Choroid plexus epithelial cell (primary cell): Measurements from ENCODE around the gene MLLT1.

ENCODE experiments used
- DNase-seq: peaks from one replicate; pipeline ENCODE4 v3.0.0-alpha.2; 2010; ENCODE audit warnings: low read depth
- H3K4me3 ChIP-seq: 2 replicates; pipeline ENCODE4 v1.5.1; 2011; ENCODE audit warnings: low read depth, mild to moderate bottlenecking, control low read depth, low read length, moderate library complexity
- CTCF ChIP-seq: conservative IDR thresholded peaks from 2 replicates; pipeline ENCODE4 v1.5.1; 2011; ENCODE audit warnings: low read depth, mild to moderate bottlenecking, control low read depth, inconsistent platforms, low read length, moderate library complexity

The MLLT1 gene

GRCh38 chr19:6271721-6272410 lies 7.9 kb downstream of the MLLT1 start:
- peak overlapping the region; percentile 45 for H3K4me3 ChIP-seq
- peak; percentile 56 for DNase-seq
- TF ChIP-seq CTCF: peak; percentile 15

- no peak overlapping the region for H3K4me3 ChIP-seq
- peak; percentile 39 for DNase-seq
- peak; percentile 49 for TF ChIP-seq CTCF
Observed at GRCh38 chr19:6271251-6271650, 8.5 kb downstream of the MLLT1 start.

- no peak overlapping the region for H3K4me3 ChIP-seq
Observed at GRCh38 chr19:6270822-6271221, 9.0 kb downstream of the MLLT1 start.

GRCh38 chr19:6270076-6270745 lies 9.6 kb downstream of the MLLT1 start:
- no peak overlapping the region for H3K4me3 ChIP-seq
- no peak for DNase-seq
- no peak for TF ChIP-seq CTCF

More at GRCh38 chr19:6270822-6271221, 9.0 kb downstream of the MLLT1 start:
- TF ChIP-seq CTCF: no peak
- no peak for DNase-seq

GRCh38 chr19:6269101-6269886 lies 10.5 kb downstream of the MLLT1 start:
- no peak for TF ChIP-seq CTCF
- H3K4me3 ChIP-seq: no peak overlapping the region
- DNase-seq: no peak

GRCh38 chr19:6268382-6268771 lies 11.4 kb downstream of the MLLT1 start:
- no peak for TF ChIP-seq CTCF
- DNase-seq: no peak
- H3K4me3 ChIP-seq: no peak overlapping the region
